ENCODE data around the gene EDAR. TPM values are rescaled to one million over a fixed set of nuclear protein-coding genes. Genes with fewer than 3 reads are reported as not detected.

EDAR gene
- total and polyA plus RNA-seq, 2 of the 8 experiments (the other 6 are each of a cell fraction or from before 2014, with no cell fraction given): not detected

- Histone ChIP-seq H3K79me2 (ENCODE audit: control insufficient read depth in 1 of 2, insufficient read depth in 2 of 2, low read length in 2 of 2) (no peaks in the 10 kb centered on the region), H2BK120ac (replicated peaks; ENCODE audit: low read depth, low read length) (no peak overlapping the region), H4K8ac (ENCODE audit: extremely low read depth, insufficient read depth, low read length) (no peak overlapping the region), H4K91ac (replicated peaks; ENCODE audit: insufficient read length, low read length) (no peak overlapping the region), H3K27ac (ENCODE audit: low read depth, low read length) (no peak overlapping the region), H2BK5ac (ENCODE audit: low read depth, low read length) (no peak overlapping the region), H2BK15ac (ENCODE audit: low read length) (no peak overlapping the region), H3K56ac (replicated peaks; ENCODE audit: insufficient read length, low read depth, low read length) (no peak overlapping the region), H3K9ac (replicated peaks in 1 of 4; ENCODE audit: extremely low read depth in 1 of 4, low read depth in 3 of 4, low read length in 3 of 4) (no peak overlapping the region), H3K4me3 (ENCODE audit: extremely low read depth in 1 of 4, insufficient read depth in 2 of 4, low read depth in 3 of 4, low read length in 4 of 4) (no peak overlapping the region), H3K9me3 (ENCODE audit: insufficient read depth in 2 of 2, low read depth in 1 of 2, low read length in 1 of 2) (no peaks in the 10 kb centered on the region), H3K4me2 (ENCODE audit: insufficient read depth in 1 of 2, low read depth in 2 of 2, low read length in 2 of 2) (no peak overlapping the region), H3K4me1 (replicated peaks in 1 of 4; ENCODE audit: control insufficient read depth in 3 of 4, insufficient read depth in 4 of 4, low read length in 3 of 4) (no peaks in the 10 kb centered on the region; a peak in 2 of 7 replicates), H2AK5ac (ENCODE audit: low read depth, low read length) (no peak overlapping the region), H3K18ac (ENCODE audit: extremely low read depth, low read length) (no peak overlapping the region), H4K20me1 (replicated peaks in 1 of 2; ENCODE audit: control insufficient read depth in 1 of 2, insufficient read depth in 2 of 2, low read length in 2 of 2) (no peaks in the 10 kb centered on the region), H3K23me2 (ENCODE audit: low read depth, low read length) (no peaks in the 10 kb centered on the region), H3K23ac (ENCODE audit: insufficient read length) (no peak overlapping the region), H2AFZ (ENCODE audit: low read length) (no peak overlapping the region), H3K79me1 (ENCODE audit: low read depth, low read length) (no peaks in the 10 kb centered on the region), H2BK20ac (ENCODE audit: low read length) (no peak overlapping the region), H3K27me3 (replicated peaks in 1 of 4; ENCODE audit: control insufficient read depth in 3 of 4, extremely low read depth in 1 of 4, insufficient read depth in 3 of 4, low read length in 3 of 4) (no peaks in the 10 kb centered on the region), H3K14ac (ENCODE audit: insufficient read length) (no peak overlapping the region), H2BK12ac (ENCODE audit: low read depth, low read length) (no peak overlapping the region), H3K4ac (replicated peaks; ENCODE audit: insufficient read length, low read depth, low read length) (no peak overlapping the region), H4K5ac (ENCODE audit: insufficient read length, low read depth, low read length) (no peak overlapping the region), H3K36me3 (ENCODE audit: control insufficient read depth in 2 of 4, insufficient read depth in 4 of 4, low read length in 3 of 4) (no peaks in the 10 kb centered on the region)
- DNase-seq (ENCODE audit: low read depth in 1 of 2, low spot score in 2 of 2) (no peak), FAIRE-seq (peak; percentile 93)
- TF ChIP-seq CREB1 (IDR thresholded peaks at IDR 0.05) (0 out of 2 replicates have a peak, but pooled peaks have one; percentile 18), CTCF (IDR thresholded peaks at IDR 0.05; ENCODE audit: control extremely low read depth in 1 of 3, insufficient read depth in 1 of 3, low read depth in 1 of 3, low read length in 3 of 3) (peak; percentile 19 to 87 (median 81)), EGR1 (IDR thresholded peaks at IDR 0.05; ENCODE audit: borderline replicate concordance, low read depth, low read length) (no peak), MAFK (IDR thresholded peaks at IDR 0.05; ENCODE audit: low read depth, low read length) (peak; percentile 64; the same call in 1 of the 2 replicates), ATF2 (IDR thresholded peaks at IDR 0.05; ENCODE audit: low read length) (no peak), BACH1 (IDR thresholded peaks at IDR 0.05; ENCODE audit: low read length) (no peak), RAD21 (IDR thresholded peaks at IDR 0.05 in 1 of 2, conservative IDR thresholded peaks at IDR 0.05 in 1 of 2; ENCODE audit: low read depth in 2 of 2, low read length in 2 of 2) (peak; percentile 74 to 80), CHD1 (IDR thresholded peaks at IDR 0.05; ENCODE audit: low read depth, low read length) (no peak)
- ChIA-PET CTCF (ENCODE audit: partially characterized antibody) (interaction anchor here (0.6 to 4.0 kb wide), 26 partner anchors 12 to 578 kb away, joined by 3 to 38 read pairs (median 4); partner anchors contain the start of gene EDAR), POLR2A (ENCODE audit: partially characterized antibody) (no interaction called here)
- 74% methylated on average over 8 of the region's 8 CpGs; no CpG with 5 or more reads in 1 of the 2 experiments for WGBS, 2 experiments (ENCODE audit: extremely low coverage in 1 of 2, insufficient coverage in 1 of 2, insufficient read length in 1 of 2, insufficient replicate concordance in 2 of 2, low coverage in 1 of 2, low lambda C conversion rate in 2 of 2, missing lambda C conversion rate in 1 of 2)
These were observed 60.9 kb downstream of the EDAR start for GRCh38 chr2:108927936-108928659.

All from H1 (cell line).